ENCODE results near the gene TMEM252.

Gene TMEM252

DNA sequence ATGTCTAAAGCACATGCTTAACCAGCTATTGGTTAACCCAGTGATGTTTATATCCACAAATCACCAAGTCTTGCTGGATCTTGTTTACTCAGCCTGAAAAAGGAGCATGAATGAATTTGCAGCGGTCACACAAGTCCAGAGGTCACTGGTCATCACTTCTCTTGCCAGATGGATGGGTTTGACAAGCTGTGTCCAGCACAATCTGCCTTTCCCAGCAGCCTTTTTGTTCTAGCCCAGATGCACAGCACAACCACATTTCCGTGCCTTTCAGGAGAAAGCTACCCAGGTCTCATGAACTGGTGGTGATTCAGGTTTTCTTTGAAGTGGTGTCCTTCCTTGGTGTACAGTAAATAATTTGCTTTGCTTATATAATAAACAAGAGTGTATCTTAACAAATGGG, 32.1 kb downstream of the TMEM252 start:
- Histone ChIP-seq H3K4me1 (ENCODE audit: insufficient read depth, low read length) (no peaks in the 10 kb centered on the region), H3K9ac (ENCODE audit: low read depth, low read length) (no peak overlapping the region), H3K4me3 (ENCODE audit: low read length) (no peak overlapping the region), H3K27me3 (ENCODE audit: insufficient read depth, low read length) (peaks cover 100% of the 10 kb centered on the region), H3K27ac (ENCODE audit: low read length) (no peak overlapping the region), H3K9me3 (ENCODE audit: insufficient read depth, low read depth, low read length) (no peaks in the 10 kb centered on the region), H3K36me3 (ENCODE audit: insufficient read depth, low read depth, low read length) (no peaks in the 10 kb centered on the region)

DNA sequence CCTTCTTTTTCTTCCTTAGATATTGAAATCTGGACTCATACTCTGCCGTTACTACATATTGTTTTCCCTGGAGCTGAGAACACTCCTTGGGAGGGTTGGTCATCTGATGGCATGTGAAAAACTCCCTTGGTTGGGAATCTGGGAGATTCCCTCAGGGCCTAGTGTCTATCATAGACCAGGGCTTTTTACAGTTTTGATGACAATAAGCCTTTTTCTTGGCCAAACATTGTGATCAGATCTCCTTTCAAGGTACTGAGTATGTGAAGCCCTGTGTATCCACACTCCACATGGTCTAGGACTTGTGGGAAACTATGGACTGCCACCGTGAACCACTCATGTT, 32.9 kb downstream of the TMEM252 start:
- Histone ChIP-seq H3K4me3 (ENCODE audit: low read length) (no peak overlapping the region), H3K9me3 (ENCODE audit: insufficient read depth, low read depth, low read length) (no peaks in the 10 kb centered on the region), H3K9ac (ENCODE audit: low read depth, low read length) (no peak overlapping the region), H3K27me3 (ENCODE audit: insufficient read depth, low read length) (peaks cover 100% of the 10 kb centered on the region), H3K36me3 (ENCODE audit: insufficient read depth, low read depth, low read length) (no peaks in the 10 kb centered on the region), H3K4me1 (ENCODE audit: insufficient read depth, low read length) (no peaks in the 10 kb centered on the region), H3K27ac (ENCODE audit: low read length) (no peak overlapping the region)

DNA sequence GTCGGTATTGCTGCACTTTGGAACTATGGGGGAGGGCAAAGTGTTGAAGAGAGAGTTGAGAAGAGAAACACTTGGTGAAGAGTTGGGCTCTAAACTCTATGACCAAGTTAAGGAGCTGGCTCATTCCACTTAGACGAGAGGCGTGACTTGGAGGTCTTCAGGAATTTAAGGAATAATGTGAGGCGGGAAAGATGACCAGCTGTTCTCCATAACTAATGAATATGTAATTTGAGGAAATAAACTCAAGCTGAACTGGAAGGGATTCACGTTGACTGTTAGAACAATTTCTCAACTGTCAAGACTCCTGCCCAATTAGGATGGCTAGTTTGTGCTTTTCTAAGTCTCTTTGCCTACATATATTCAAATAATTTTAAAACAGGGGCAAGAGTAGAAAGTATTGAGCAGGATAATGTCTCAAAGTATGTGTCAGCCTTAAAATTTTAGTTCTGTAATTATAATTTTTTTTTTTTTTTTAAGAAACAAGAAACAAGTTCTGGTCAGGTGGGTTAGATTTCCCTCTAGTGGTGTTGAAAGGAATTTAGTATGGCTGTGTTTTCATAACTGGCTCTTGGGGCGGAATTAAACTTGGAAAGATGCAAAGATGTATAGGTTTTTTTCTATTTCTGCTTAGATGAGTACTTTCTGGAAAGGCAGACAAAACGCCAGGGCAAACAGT, 33.4 kb downstream of the TMEM252 start:
- H3K27me3 ChIP-seq (ENCODE audit: insufficient read depth, low read length) = peaks cover 100% of the 10 kb centered on the region
- H3K9ac ChIP-seq (ENCODE audit: low read depth, low read length) = no peak overlapping the region
- no peaks in the 10 kb centered on the region for H3K36me3 ChIP-seq (ENCODE audit: insufficient read depth, low read depth, low read length)
- no peaks in the 10 kb centered on the region for H3K9me3 ChIP-seq (ENCODE audit: insufficient read depth, low read depth, low read length)
- no peaks in the 10 kb centered on the region for H3K4me1 ChIP-seq (ENCODE audit: insufficient read depth, low read length)
- no peak overlapping the region for H3K27ac ChIP-seq (ENCODE audit: low read length)
- H3K4me3 ChIP-seq (ENCODE audit: low read length) = no peak overlapping the region

DNA sequence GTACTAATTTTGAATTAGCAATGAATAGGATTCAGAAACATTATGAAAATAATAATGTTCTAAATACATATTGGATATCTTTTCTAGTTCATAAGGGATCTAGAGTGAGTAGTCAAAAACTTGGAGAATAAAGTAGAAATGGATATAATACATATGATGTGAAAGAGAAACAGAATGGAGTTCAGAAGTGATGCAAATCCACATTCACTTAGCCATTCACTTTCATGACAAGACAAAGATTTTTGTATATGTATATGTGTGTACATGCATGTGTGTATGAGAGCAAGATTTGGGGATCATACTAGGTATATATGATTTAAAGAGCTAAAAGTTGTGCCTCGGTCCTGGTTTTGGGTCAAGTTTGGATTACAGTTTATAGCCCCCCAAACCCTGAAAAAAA, 34.1 kb downstream of the TMEM252 start:
- no peaks in the 10 kb centered on the region for H3K4me1 ChIP-seq (ENCODE audit: insufficient read depth, low read length)
- no peak overlapping the region for H3K4me3 ChIP-seq (ENCODE audit: low read length)

DNA sequence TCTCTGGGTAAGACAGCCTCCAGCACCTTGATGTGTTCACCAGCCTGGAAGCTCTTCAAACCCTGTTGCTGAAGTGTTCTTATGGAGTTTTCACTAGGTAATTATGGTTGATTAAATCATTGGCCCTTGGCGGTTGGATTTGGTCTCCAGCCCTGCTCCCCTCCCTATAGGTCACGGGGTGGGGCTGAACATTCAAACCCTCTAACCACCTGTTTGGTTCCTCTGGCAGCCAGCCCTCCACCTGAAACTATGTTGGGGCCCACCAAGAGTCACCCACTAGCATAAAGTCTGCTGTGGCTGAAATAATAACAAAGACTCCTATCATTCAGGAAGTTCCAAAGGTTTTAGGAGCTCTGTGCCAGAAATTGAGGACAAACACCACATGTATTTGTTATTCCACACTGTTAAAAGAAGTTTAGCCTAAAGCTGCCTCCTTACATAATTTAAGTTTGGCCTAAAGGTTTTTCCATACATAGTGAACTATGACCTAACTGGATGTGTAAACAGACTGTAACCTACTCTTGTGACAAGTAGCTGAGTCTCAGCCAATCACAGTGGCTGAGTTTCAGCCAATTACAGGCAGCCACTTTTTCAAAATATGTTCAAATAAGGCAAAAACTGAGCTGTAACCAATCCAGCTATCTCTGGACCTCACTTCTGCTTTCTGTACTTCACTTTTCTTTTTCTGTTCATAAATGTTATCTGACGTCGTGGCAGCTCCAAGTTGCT, 34.8 kb downstream of the TMEM252 start:
- Histone ChIP-seq H3K36me3 (ENCODE audit: insufficient read depth, low read depth, low read length) (no peaks in the 10 kb centered on the region), H3K4me1 (ENCODE audit: insufficient read depth, low read length) (no peaks in the 10 kb centered on the region), H3K27ac (ENCODE audit: low read length) (no peak overlapping the region), H3K9me3 (ENCODE audit: insufficient read depth, low read depth, low read length) (no peaks in the 10 kb centered on the region), H3K4me3 (ENCODE audit: low read length) (no peak overlapping the region), H3K9ac (ENCODE audit: low read depth, low read length) (no peak overlapping the region), H3K27me3 (ENCODE audit: insufficient read depth, low read length) (peaks cover 98% of the 10 kb centered on the region)

More for the DNA sequence above, 34.1 kb downstream of the TMEM252 start:
- H3K36me3 ChIP-seq (ENCODE audit: insufficient read depth, low read depth, low read length) = no peaks in the 10 kb centered on the region
- H3K27me3 ChIP-seq (ENCODE audit: insufficient read depth, low read length) = peaks cover 98% of the 10 kb centered on the region
- H3K27ac ChIP-seq (ENCODE audit: low read length) = no peak overlapping the region
- no peaks in the 10 kb centered on the region for H3K9me3 ChIP-seq (ENCODE audit: insufficient read depth, low read depth, low read length)
- H3K9ac ChIP-seq (ENCODE audit: low read depth, low read length) = no peak overlapping the region

DNA sequence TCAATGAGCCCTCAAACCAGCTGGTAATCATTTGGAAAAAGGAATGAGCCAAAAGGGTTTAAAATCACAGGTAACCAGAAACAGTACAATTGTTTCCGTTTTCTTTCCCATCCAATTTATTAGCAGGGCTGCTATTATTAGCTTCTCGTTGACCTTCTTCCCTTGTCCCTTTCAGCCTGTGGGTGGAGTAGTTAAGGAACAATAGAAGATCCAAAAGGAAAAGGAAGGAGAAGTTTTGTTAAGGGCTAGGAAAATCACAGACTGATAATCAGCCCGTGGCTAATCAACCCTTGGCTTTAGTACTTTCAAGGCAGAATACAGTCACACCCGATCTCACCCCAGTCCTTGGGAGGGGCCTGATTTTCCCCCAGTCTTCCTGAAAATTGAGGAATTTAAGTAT, 38.4 kb downstream of the TMEM252 start:
- Histone ChIP-seq H3K27me3 (ENCODE audit: insufficient read depth, low read length) (peaks cover 96% of the 10 kb centered on the region), H3K9me3 (ENCODE audit: insufficient read depth, low read depth, low read length) (no peaks in the 10 kb centered on the region), H3K9ac (ENCODE audit: low read depth, low read length) (no peak overlapping the region), H3K4me3 (ENCODE audit: low read length) (no peak overlapping the region), H3K36me3 (ENCODE audit: insufficient read depth, low read depth, low read length) (no peaks in the 10 kb centered on the region), H3K4me1 (ENCODE audit: insufficient read depth, low read length) (no peaks in the 10 kb centered on the region), H3K27ac (ENCODE audit: low read length) (no peak overlapping the region)

DNA sequence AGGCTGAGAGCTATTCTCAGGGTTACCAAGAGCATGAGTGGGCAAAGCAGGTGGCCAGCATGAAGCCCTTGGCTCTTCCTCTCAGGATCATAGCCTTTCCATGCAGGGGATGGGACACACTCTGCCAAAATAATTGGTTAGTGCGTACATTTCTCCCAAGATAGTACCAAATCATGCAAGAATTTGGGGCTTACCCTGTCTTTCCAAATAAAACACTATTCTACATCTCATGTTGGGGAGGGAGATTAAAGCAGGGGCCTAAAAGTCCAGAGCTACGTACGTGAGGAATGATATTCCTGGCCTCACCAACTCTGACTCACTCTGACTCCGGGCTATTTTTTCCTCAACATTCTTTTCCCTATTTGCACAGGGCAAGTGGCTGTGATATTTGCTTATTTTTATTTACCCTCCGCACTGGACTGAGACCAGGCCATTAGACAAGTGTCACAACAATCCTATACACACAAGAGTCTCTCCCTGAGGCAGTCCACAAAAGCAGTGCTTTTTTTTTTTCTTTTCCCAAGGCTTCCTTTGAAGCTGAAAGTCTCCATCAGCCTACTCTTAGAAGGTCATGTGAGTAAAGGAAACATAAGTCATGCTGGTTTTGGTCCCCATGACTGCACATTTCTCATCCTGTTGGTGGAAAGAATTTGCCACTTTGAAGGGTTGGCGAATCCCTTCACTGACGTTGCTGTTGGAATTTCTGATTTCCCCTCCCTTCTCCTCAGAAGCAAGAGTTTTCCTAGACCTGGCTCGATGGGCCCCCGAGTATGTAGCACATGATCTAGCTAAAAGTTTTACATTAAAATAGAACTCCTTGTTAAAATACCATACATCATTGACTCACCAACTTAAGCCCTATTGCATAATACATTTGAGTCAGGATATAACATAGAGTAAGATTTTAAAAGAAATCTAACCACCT, 40.0 kb downstream of the TMEM252 start:
- Histone ChIP-seq H3K27ac (ENCODE audit: low read length) (no peak overlapping the region), H3K4me3 (ENCODE audit: low read length) (no peak overlapping the region), H3K9ac (ENCODE audit: low read depth, low read length) (no peak overlapping the region), H3K9me3 (ENCODE audit: insufficient read depth, low read depth, low read length) (no peaks in the 10 kb centered on the region), H3K36me3 (ENCODE audit: insufficient read depth, low read depth, low read length) (no peaks in the 10 kb centered on the region), H3K27me3 (ENCODE audit: insufficient read depth, low read length) (peaks cover 96% of the 10 kb centered on the region), H3K4me1 (ENCODE audit: insufficient read depth, low read length) (no peaks in the 10 kb centered on the region)

DNA sequence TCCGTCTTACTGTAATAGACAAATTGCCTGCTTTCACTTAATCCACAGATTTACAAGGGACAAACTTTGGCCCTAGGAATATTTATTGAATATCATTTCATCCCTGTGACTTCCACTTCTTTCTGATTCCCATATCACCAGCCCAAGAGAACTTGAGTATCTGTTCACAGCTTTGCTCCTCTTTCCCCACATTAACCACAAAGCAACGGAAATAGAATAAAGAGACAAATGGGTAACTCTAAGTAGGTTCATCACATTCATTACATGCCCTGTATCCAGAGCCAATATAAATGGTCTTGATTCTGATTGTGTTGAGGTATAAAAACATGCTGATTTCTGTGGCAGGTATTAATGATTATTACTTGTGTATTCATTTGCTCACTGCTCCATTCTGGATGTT, 41.9 kb downstream of the TMEM252 start:
- peaks cover 96% of the 10 kb centered on the region for H3K27me3 ChIP-seq (ENCODE audit: insufficient read depth, low read length)
- H3K27ac ChIP-seq (ENCODE audit: low read length) = no peak overlapping the region
- H3K9ac ChIP-seq (ENCODE audit: low read depth, low read length) = no peak overlapping the region
- no peaks in the 10 kb centered on the region for H3K4me1 ChIP-seq (ENCODE audit: insufficient read depth, low read length)
- no peak overlapping the region for H3K4me3 ChIP-seq (ENCODE audit: low read length)
- H3K9me3 ChIP-seq (ENCODE audit: insufficient read depth, low read depth, low read length) = no peaks in the 10 kb centered on the region
- H3K36me3 ChIP-seq (ENCODE audit: insufficient read depth, low read depth, low read length) = no peaks in the 10 kb centered on the region

DNA sequence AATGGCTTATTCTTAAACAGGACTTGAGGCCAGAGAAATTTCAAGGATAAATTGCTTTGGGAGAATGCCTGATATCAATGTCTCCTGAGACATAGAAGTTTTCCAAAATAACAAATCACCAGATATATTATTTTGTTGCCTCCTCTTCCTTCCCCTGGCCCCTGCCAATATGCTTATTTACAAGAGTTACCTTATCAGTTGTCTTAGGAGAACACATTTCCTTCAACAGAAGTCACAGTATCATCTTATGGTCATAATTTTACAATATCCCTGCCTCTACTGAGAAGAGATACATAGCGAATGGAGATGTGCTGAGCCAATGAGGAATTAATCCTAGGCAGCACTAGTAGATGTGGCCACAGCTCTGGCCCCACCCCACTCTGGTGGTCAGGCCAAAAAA, 43.1 kb downstream of the TMEM252 start:
- no peak overlapping the region for H3K9ac ChIP-seq (ENCODE audit: low read depth, low read length)
- H3K27me3 ChIP-seq (ENCODE audit: insufficient read depth, low read length) = peaks cover 96% of the 10 kb centered on the region
- no peaks in the 10 kb centered on the region for H3K36me3 ChIP-seq (ENCODE audit: insufficient read depth, low read depth, low read length)
- no peak overlapping the region for H3K4me3 ChIP-seq (ENCODE audit: low read length)
- no peaks in the 10 kb centered on the region for H3K9me3 ChIP-seq (ENCODE audit: insufficient read depth, low read depth, low read length)
- no peaks in the 10 kb centered on the region for H3K4me1 ChIP-seq (ENCODE audit: insufficient read depth, low read length)
- H3K27ac ChIP-seq (ENCODE audit: low read length) = no peak overlapping the region

DNA sequence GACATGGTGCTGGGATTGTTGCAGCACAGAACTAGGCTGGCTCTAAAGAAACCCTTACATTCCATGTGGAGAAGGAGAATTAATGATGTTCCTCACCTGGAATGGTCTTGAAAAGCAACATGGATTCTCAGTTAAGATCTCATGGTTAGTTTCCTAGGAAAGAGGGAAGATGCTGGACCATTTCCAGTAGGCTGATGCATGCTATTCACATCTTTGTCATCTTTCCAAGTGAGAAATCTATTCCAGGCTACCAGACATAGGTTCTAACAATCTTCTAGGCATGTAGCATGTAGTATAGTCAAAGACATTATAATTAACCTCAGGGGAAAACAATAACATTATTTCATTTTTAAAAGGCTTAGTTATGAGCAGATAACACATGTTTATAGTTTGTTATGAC, 44.3 kb downstream of the TMEM252 start:
- Histone ChIP-seq H3K27me3 (ENCODE audit: insufficient read depth, low read length) (peaks cover 96% of the 10 kb centered on the region), H3K9me3 (ENCODE audit: insufficient read depth, low read depth, low read length) (no peaks in the 10 kb centered on the region), H3K9ac (ENCODE audit: low read depth, low read length) (no peak overlapping the region), H3K36me3 (ENCODE audit: insufficient read depth, low read depth, low read length) (no peaks in the 10 kb centered on the region), H3K4me3 (ENCODE audit: low read length) (no peak overlapping the region), H3K4me1 (ENCODE audit: insufficient read depth, low read length) (no peaks in the 10 kb centered on the region), H3K27ac (ENCODE audit: low read length) (no peak overlapping the region)

DNA sequence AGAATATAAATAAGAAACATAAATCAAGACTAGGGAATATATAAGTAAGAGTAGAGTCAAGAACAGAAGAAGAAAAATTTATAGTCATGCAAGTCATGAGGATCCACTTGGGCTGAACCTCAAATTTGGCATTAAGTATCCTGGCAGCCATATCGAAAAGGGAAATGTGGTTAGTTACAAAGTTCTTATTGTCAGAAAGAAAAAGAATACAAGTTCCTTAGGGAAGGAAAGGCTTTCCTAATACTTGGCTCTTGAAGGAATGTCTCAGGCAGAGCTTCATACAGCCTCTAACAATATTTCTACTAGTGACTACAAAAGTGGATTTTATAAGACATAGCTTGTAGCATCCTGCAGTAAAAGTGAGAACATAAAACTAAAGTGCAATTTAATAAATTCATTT, 45.4 kb downstream of the TMEM252 start:
- Histone ChIP-seq H3K9ac (ENCODE audit: low read depth, low read length) (no peak overlapping the region), H3K27ac (ENCODE audit: low read length) (no peak overlapping the region), H3K9me3 (ENCODE audit: insufficient read depth, low read depth, low read length) (no peaks in the 10 kb centered on the region), H3K27me3 (ENCODE audit: insufficient read depth, low read length) (peaks cover 92% of the 10 kb centered on the region), H3K4me3 (ENCODE audit: low read length) (no peak overlapping the region), H3K36me3 (ENCODE audit: insufficient read depth, low read depth, low read length) (no peaks in the 10 kb centered on the region), H3K4me1 (ENCODE audit: insufficient read depth, low read length) (no peaks in the 10 kb centered on the region)
